Central memory CD8-positive, alpha-beta T cell (primary cell): ENCODE data around the gene TMEM120A.

Source experiments
- ATAC-seq: fragments of 150-1000 bp; cut with Tn5 transposase; replicated peaks from 2 replicates; pipeline ENCODE4 v1.10.0; 2022; ENCODE audit warnings: mild to moderate bottlenecking, moderate FRiP score, moderate number of reproducible peaks; ENCODE audit not compliant: poor library complexity, severe bottlenecking; ENCODE audit errors: extremely low read depth
- DNase-seq, 2 donors: peaks; one replicate each; pipeline ENCODE4 v3.0.0; 2021; ENCODE audit warnings: low spot score in 2 of 2
- H3K27ac Mint-ChIP-seq: one replicate; pipeline ENCODE4 v1.8.0; 2022; ENCODE audit warnings: low read depth, mild to moderate bottlenecking, moderate library complexity, mixed read lengths
- H3K27me3 Mint-ChIP-seq: one replicate; pipeline ENCODE4 v1.8.0; 2022; ENCODE audit warnings: mixed read lengths
- H3K36me3 Mint-ChIP-seq: one replicate; pipeline ENCODE4 v1.8.0; 2022; ENCODE audit warnings: mild to moderate bottlenecking, moderate library complexity, mixed read lengths; ENCODE audit not compliant: insufficient read depth
- H3K4me1 Mint-ChIP-seq: one replicate; pipeline ENCODE4 v1.8.0; 2022; ENCODE audit warnings: mixed read lengths
- H3K4me3 Mint-ChIP-seq: one replicate; pipeline ENCODE4 v1.8.0; 2022; ENCODE audit warnings: mild to moderate bottlenecking, moderate library complexity, mixed read lengths
- H3K9me3 Mint-ChIP-seq: one replicate; pipeline ENCODE4 v1.8.0; 2022; ENCODE audit warnings: mixed read lengths

TMEM120A gene

GRCh38 chr7:75957021-75957736, 37.2 kb downstream of the TMEM120A start:
- Mint-ChIP-seq H3K27ac (no peak overlapping the region), H3K36me3 (peaks cover 20% of the 10 kb centered on the region), H3K9me3 (no peaks in the 10 kb centered on the region), H3K4me1 (peaks cover 4% of the 10 kb centered on the region), H3K4me3 (no peak overlapping the region), H3K27me3 (no peaks in the 10 kb centered on the region)
- ATAC-seq (no peak), DNase-seq (no peak)

GRCh38 chr7:75955331-75955955, 39.0 kb downstream of the TMEM120A start:
- Mint-ChIP-seq H3K4me3 (no peak overlapping the region), H3K27me3 (no peaks in the 10 kb centered on the region), H3K4me1 (peaks cover 4% of the 10 kb centered on the region), H3K9me3 (no peaks in the 10 kb centered on the region), H3K27ac (no peak overlapping the region), H3K36me3 (peaks cover 20% of the 10 kb centered on the region)
- ATAC-seq, result no peak
- no peak for DNase-seq

GRCh38 chr7:75953931-75954330, 40.5 kb downstream of the TMEM120A start:
- peaks cover 17% of the 10 kb centered on the region for H3K36me3 Mint-ChIP-seq
- H3K4me1 Mint-ChIP-seq, result peaks cover 4% of the 10 kb centered on the region
- no peak for ATAC-seq
- no peak overlapping the region for H3K4me3 Mint-ChIP-seq
- no peaks in the 10 kb centered on the region for H3K27me3 Mint-ChIP-seq
- H3K9me3 Mint-ChIP-seq, result no peaks in the 10 kb centered on the region
- no peak overlapping the region for H3K27ac Mint-ChIP-seq
- DNase-seq, result no peak

GRCh38 chr7:75953431-75953830, 41.0 kb downstream of the TMEM120A start:
- DNase-seq (no peak), ATAC-seq (no peak)
- Mint-ChIP-seq H3K4me1 (peaks cover 8% of the 10 kb centered on the region), H3K4me3 (no peak overlapping the region), H3K9me3 (no peaks in the 10 kb centered on the region), H3K36me3 (peaks cover 15% of the 10 kb centered on the region), H3K27ac (no peak overlapping the region), H3K27me3 (no peaks in the 10 kb centered on the region)

GRCh38 chr7:75951506-75951905, 42.9 kb downstream of the TMEM120A start:
- Mint-ChIP-seq H3K9me3 (no peaks in the 10 kb centered on the region), H3K4me1 (peaks cover 13% of the 10 kb centered on the region), H3K27ac (no peak overlapping the region), H3K4me3 (no peak overlapping the region), H3K36me3 (peaks cover 14% of the 10 kb centered on the region), H3K27me3 (no peaks in the 10 kb centered on the region)
- DNase-seq, result no peak
- ATAC-seq, result no peak

- Mint-ChIP-seq H3K27me3 (no peaks in the 10 kb centered on the region), H3K4me1 (peaks cover 21% of the 10 kb centered on the region), H3K36me3 (peaks cover 10% of the 10 kb centered on the region), H3K27ac (no peak overlapping the region), H3K9me3 (no peaks in the 10 kb centered on the region), H3K4me3 (no peak overlapping the region)
- no peak for DNase-seq
- no peak for ATAC-seq
Measured at GRCh38 chr7:75950111-75950681, 44.2 kb downstream of the TMEM120A start.

- DNase-seq (no peak), ATAC-seq (no peak)
- H3K27ac Mint-ChIP-seq, result no peak overlapping the region
- peaks cover 3% of the 10 kb centered on the region for H3K36me3 Mint-ChIP-seq
- no peak overlapping the region for H3K4me3 Mint-ChIP-seq
- H3K27me3 Mint-ChIP-seq, result no peaks in the 10 kb centered on the region
- H3K9me3 Mint-ChIP-seq, result no peaks in the 10 kb centered on the region
- peaks cover 25% of the 10 kb centered on the region for H3K4me1 Mint-ChIP-seq
Measured at GRCh38 chr7:75948179-75948578, 46.2 kb downstream of the TMEM120A start.

- Mint-ChIP-seq H3K4me3 (no peak overlapping the region), H3K27ac (no peak overlapping the region), H3K27me3 (no peaks in the 10 kb centered on the region), H3K36me3 (peaks cover 3% of the 10 kb centered on the region), H3K9me3 (no peaks in the 10 kb centered on the region), H3K4me1 (peaks cover 25% of the 10 kb centered on the region)
- ATAC-seq, result no peak
- no peak for DNase-seq
Measured at GRCh38 chr7:75946207-75946855, 48.1 kb downstream of the TMEM120A start.

GRCh38 chr7:75945297-75946168, 48.9 kb downstream of the TMEM120A start:
- Mint-ChIP-seq H3K4me3 (no peak overlapping the region), H3K27ac (no peak overlapping the region), H3K4me1 (peaks cover 25% of the 10 kb centered on the region), H3K27me3 (no peaks in the 10 kb centered on the region), H3K9me3 (no peaks in the 10 kb centered on the region), H3K36me3 (peaks cover 3% of the 10 kb centered on the region)
- no peak for DNase-seq
- no peak for ATAC-seq

- ATAC-seq, result no peak
- no peaks in the 10 kb centered on the region for H3K27me3 Mint-ChIP-seq
- H3K4me1 Mint-ChIP-seq, result peaks cover 25% of the 10 kb centered on the region
- H3K9me3 Mint-ChIP-seq, result no peaks in the 10 kb centered on the region
- no peak for DNase-seq
- H3K36me3 Mint-ChIP-seq, result peaks cover 3% of the 10 kb centered on the region
- H3K27ac Mint-ChIP-seq, result no peak overlapping the region
- H3K4me3 Mint-ChIP-seq, result no peak overlapping the region
Measured at GRCh38 chr7:75944507-75944906, 49.9 kb downstream of the TMEM120A start.

GRCh38 chr7:75943864-75944263, 50.5 kb downstream of the TMEM120A start:
- H3K9me3 Mint-ChIP-seq, result no peaks in the 10 kb centered on the region
- no peak overlapping the region for H3K27ac Mint-ChIP-seq
- peaks cover 3% of the 10 kb centered on the region for H3K36me3 Mint-ChIP-seq
- H3K27me3 Mint-ChIP-seq, result no peaks in the 10 kb centered on the region
- no peak overlapping the region for H3K4me3 Mint-ChIP-seq
- DNase-seq (no peak), ATAC-seq (no peak)
- H3K4me1 Mint-ChIP-seq, result peaks cover 28% of the 10 kb centered on the region

GRCh38 chr7:75938921-75939320, 55.5 kb downstream of the TMEM120A start:
- Mint-ChIP-seq H3K27me3 (no peaks in the 10 kb centered on the region), H3K4me1 (peaks cover 14% of the 10 kb centered on the region), H3K9me3 (no peaks in the 10 kb centered on the region), H3K36me3 (peaks cover 5% of the 10 kb centered on the region), H3K27ac (no peak overlapping the region), H3K4me3 (no peak overlapping the region)
- no peak for ATAC-seq
- no peak for DNase-seq
